C4-2B (cell line): ENCODE measurements around the gene PON1.

Source experiments
- CTCF ChIP-seq: fragments of 450-650 bp; conservative IDR thresholded peaks from 2 replicates; pipeline ENCODE4 v1.5.1; 2017; ENCODE audit warnings: mild to moderate bottlenecking
- ZFX ChIP-seq: fragments of 450-650 bp; IDR thresholded peaks from 2 replicates; pipeline ENCODE4 v1.6.1; 2017

GRCh38 chr7:95255691-95256090 lies 68.6 kb downstream of the PON1 start:
- no peak for TF ChIP-seq CTCF
- no peak for TF ChIP-seq ZFX
